Stimulated activated CD4-positive, alpha-beta T cell treated with anti-CD3 and anti-CD28 coated beads, Interleukin-12 subunit alpha, Interleukin-12 subunit beta, amount 100 ng/mL, for 4 hours (primary cell): Measurements from ENCODE around the gene ZSCAN12.

Source experiments
- DNase-seq: peaks from one replicate; pipeline ENCODE4 v3.0.0-alpha.2; 2020

The ZSCAN12 gene

DNA sequence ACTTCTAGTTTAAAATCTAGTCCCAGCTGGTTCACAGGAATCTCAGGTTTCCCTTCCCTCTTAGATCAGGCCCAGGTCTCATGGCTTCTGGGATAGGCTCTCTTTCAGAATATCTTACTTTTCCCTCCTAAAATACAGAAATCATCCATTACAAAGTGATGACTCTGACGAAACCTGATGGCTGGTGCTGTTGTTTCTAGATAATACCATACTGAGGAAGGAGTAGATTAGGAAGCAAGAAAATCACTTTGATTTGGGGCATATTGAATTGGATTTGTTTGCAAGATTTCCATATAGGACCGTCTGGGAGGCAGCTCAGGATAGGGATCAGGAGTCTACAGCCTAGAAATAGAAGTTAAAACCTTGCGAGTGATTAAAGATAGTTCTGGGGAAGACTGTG lies 46.2 kb downstream of the ZSCAN12 start:
- DNase-seq = no peak

DNA sequence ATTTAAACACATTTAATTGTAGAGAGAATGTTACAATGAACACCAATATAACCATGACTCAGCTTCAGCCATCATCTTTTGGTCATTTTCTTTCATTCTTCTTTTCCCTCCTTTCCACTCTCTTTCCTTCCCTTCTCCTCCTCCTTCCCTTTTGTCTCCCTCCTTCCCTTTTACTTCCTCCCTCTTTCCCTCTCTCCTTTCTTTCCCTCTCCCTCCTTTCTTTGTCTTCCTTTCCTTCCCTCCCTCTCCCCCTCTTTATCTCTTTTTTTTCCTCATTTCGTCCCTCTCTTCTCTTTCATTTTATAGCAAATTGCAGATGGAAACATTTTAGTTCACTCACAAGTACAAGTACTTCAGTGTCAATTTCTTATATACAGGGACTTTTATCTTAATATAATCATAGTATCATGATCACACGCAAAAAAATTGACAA lies 48.0 kb downstream of the ZSCAN12 start:
- no peak for DNase-seq

- DNase-seq = no peak
These were observed 48.5 kb downstream of the ZSCAN12 start for GRCh38 chr6:28351087-28351486.

GRCh38 chr6:28349892-28350737 lies 49.4 kb downstream of the ZSCAN12 start, which contains the start of gene ZKSCAN3:
Gene ZKSCAN3, plus strand, starts transcription at chr6:28349947. Its CDS starts 9,640 bp downstream, at chr6:28359587.
- DNase-seq = peak; percentile 80

- DNase-seq = no peak
These were observed 50.1 kb downstream of the ZSCAN12 start for GRCh38 chr6:28349344-28349891.

GRCh38 chr6:28347119-28347518 lies 52.4 kb downstream of the ZSCAN12 start:
- no peak for DNase-seq

DNA sequence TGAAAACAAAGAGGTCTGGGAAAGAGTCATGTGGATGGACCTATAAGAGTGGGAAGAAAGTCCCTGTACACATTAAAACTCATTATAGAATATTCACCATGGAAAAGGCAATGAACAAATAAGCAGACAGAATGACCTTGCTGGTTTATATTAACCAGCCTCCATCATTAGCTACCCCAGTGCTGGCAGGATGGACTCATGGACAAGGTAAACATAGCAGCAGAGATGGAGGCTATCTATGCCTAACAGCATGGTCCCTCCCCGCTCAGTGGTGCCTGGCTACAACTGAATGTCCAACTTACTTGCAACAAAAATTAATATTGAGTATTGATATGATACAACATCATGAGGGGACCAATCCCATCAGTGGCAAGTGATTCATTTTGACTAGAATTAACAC lies 54.3 kb downstream of the ZSCAN12 start:
- no peak for DNase-seq

DNA sequence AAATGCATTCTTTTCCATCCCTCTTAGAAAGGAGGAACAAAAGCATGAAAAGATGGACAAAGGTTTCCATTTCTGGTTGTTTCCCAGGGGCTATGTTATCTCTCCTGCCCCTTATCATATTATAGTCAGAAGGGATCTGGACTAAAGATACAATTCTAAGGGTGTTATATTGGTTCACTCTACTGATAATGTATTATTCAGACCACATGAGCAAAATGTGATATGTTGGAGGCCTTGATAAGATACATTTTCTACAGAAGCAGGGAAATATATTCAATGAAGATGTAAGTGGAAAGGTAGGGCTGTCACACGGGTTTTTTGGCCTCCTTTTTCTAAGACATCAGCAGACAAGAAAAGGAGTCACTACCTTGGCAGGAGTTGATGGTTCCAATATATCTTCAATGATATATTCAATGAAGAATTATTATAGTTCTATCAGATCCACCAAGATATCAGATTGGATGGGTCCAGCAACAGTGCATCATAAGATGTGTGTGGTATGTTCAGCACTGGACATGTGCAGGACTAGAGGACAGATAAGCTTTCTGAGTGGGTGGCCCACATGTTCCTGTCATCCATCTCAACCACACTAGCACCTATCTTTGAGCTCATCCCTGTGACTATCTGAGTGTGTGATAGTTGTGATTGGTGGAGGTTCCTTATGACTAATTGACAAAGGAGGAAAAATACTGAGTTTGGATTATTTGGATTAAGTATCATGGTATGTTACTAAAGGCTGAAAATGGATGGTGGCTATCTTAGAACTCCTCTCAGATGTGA lies 55.5 kb downstream of the ZSCAN12 start:
- DNase-seq = no peak

DNA sequence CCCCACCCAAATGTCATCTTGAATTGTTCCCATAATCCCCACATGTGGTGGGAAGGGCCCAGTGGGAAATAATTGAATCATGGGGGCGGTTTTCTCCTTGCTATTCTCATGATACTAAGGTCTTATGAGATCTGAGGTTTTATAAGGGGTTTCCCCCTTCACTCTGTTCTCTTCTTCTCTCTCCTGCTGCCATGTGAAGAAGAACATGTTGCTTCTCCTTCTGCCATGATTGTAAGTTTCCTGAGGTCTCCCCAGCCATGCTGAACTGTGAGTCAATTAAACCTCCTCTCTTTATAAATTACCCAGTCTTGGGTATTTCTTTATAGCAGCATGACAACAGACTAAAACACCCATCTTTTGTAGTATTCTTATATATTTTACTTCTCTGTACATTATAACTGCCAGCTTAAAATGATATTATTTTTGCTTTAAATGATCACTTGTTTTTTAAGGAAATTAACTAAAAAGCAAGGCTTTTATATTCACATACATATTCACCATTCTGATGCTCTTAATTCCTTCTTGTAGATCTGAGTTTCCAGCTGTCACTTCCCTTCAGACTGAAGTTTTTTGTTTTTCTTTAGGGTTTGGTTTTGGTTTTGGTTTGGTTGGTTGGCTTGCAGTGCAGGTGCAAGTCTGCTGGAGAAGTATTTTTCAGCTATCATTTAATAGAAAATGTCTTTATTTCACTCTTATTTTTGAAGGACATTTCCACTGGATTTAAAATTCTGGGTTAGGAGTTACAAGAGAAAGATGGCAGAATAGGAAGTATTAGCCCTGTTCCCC lies 59.0 kb downstream of the ZSCAN12 start:
- DNase-seq = no peak

DNA sequence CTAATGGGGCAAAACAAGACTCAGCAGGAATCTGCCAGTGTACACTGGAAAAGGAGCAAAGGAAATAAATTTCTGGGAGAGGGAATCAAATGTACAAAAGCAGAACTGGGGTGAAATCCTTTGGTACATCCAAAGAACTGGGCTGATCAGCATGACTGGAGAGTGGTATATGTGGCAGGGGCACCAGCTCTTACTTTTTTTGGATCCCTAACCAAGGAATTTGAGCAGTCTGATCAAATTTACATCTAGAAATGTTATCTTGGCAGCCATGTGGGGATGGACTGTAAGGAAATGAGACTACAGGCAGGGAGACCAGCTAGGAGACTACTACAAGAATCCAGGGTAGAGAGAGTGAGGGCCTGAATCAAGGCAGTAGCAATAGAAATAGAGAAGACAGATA lies 62.4 kb downstream of the ZSCAN12 start:
- no peak for DNase-seq

GRCh38 chr6:28336284-28337120 lies 63.0 kb downstream of the ZSCAN12 start:
- DNase-seq = no peak

DNA sequence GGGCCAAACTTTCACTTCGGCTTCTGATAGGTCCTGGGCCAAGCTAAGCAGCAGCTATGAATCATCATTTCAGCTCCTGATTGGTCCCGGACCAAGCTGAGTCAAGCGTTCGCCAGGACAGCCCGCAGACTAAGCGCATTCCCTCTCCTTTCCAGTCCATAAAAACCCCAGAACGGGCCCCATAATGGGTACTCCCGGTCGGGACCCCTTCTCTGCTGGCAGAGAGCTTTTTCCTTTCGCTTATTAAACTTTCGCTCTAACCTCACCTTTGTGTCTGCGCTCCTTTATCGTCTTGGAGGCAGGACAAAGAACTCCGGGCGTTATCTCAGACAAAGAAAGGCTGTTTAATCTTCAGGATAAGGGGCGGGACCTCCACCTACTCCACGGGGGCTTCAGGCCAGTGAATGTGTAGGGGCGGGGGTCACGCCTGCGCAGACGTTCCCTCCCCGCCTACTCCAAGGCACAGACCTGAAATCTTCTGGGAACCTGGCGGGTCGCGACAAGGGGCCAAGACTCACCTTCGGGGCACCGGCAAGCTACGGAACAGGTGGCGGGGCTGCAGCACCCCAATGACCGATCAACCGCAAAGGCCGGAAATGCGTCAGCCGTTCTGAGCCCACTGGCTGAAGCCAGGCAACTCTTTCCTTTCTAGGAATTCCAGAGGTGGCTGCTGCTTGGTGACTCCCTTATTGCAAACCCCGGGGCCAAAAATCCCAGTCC lies 63.8 kb downstream of the ZSCAN12 start, which contains the start of gene ZSCAN31:
Gene ZSCAN31, minus strand, starts transcription at position 585 of the 720 bp plus-strand sequence. CDS start 6,465 bp downstream, outside the sequence.
- peak; percentile 68 for DNase-seq

DNA sequence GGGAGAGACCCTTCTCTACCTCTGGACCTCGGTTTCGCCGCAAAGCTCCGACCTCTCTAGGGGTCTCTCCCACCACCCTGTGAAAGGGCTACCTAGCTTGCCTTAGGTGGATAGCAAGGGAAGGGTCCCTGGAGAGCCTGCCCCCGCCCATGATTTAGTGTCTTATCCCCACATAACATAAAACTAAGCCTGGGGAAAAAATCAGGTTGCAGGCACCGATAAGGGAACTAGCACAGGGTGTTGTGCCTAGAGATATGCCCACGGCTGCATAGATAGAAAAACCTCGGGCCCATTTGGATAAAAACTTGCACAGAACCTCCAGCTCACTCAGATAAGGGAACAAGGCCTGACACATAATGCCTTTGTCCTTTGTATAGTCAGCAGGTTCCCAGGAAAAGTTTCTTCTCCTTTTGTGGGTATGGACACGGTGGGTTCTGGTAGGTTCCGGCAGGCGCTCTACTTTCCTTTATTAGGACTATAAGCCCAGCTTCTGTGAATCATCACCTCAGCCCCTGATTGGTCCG lies 64.4 kb downstream of the ZSCAN12 start:
- no peak for DNase-seq

GRCh38 chr6:28334286-28335039 lies 65.1 kb downstream of the ZSCAN12 start:
- DNase-seq = no peak

- no peak for DNase-seq
These were observed 65.9 kb downstream of the ZSCAN12 start for GRCh38 chr6:28333599-28334018.

DNA sequence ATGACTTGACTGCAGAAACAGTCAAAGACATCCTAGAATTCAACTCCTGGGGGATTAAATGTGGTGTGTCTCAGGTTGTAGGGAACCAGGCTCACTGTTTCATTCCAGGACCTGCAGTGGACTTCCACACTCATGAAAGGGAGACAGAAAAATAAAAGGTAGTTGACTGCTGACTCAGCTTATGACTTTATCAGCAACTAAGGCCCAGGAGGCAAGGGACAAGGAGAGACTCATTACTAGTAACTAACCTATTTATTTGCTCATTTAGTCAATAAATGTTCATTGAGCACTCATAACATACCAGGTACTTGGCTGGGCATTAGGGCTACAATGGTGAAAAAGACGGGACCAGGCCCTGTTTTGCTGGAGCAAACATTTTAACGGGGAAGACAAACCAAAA lies 66.5 kb downstream of the ZSCAN12 start:
- no peak for DNase-seq

GRCh38 chr6:28330041-28330440 lies 69.5 kb downstream of the ZSCAN12 start:
- no peak for DNase-seq
